H1 (cell line): ENCODE results near the gene COMP. TPM values are rescaled to one million over a fixed set of nuclear protein-coding genes. Genes with fewer than 3 reads are reported as not detected.

Experiments used
- CTCF ChIA-PET: fragments of 300-600 bp; sonication (Branson Sonifier 250); formaldehyde crosslinking; loops from one replicate; lab custom pipeline; 2021; ENCODE audit not compliant: partially characterized antibody; lab: Charles Lee
- POLR2A ChIA-PET: fragments of 300-600 bp; sonication (Branson Sonifier 250); formaldehyde crosslinking; loops from one replicate; lab custom pipeline; 2021; ENCODE audit warnings: inconsistent platforms; ENCODE audit not compliant: partially characterized antibody; lab: Charles Lee
- DNase-seq, 2 experiments: peaks; one replicate each; pipeline versions ENCODE4 v3.0.0 to v3.0.0-alpha.2; 2010 to 2022; ENCODE audit warnings: low spot score in 2 of 2, low read depth in 1 of 2, mixed read lengths in 1 of 2
- FAIRE-seq: peaks from 2 replicates; lab custom pipeline; 2011; peaks lifted over from hg19 to GRCh38; lab: Jason Lieb, UNC
- H2AFZ ChIP-seq: 2 replicates; pipeline ENCODE4 v1.8.1; 2012; ENCODE audit warnings: low read length, inconsistent platforms
- H2AK5ac ChIP-seq: 2 replicates; pipeline ENCODE4 v1.6.1; 2013; ENCODE audit warnings: low read depth, low read length
- H2BK120ac ChIP-seq: replicated peaks from 2 replicates; pipeline ENCODE3; 2013; ENCODE audit warnings: low read depth, low read length, inconsistent platforms
- H2BK12ac ChIP-seq: 2 replicates; pipeline ENCODE4 v1.6.1; 2013; ENCODE audit warnings: low read depth, low read length
- H2BK15ac ChIP-seq: 2 replicates; pipeline ENCODE4 v1.6.1; 2013; ENCODE audit warnings: low read length
- H2BK20ac ChIP-seq: 2 replicates; pipeline ENCODE4 v1.6.1; 2013; ENCODE audit warnings: low read length
- H2BK5ac ChIP-seq: 2 replicates; pipeline ENCODE4 v1.6.1; 2013; ENCODE audit warnings: low read depth, low read length
- H3K14ac ChIP-seq: 2 replicates; pipeline ENCODE4 v1.6.1; 2013; ENCODE audit warnings: inconsistent platforms; ENCODE audit not compliant: insufficient read length
- H3K18ac ChIP-seq: 2 replicates; pipeline ENCODE4 v1.6.1; 2013; ENCODE audit warnings: low read length; ENCODE audit errors: extremely low read depth
- H3K23ac ChIP-seq: 2 replicates; pipeline ENCODE4 v1.6.1; 2013; ENCODE audit warnings: inconsistent platforms; ENCODE audit not compliant: insufficient read length
- H3K23me2 ChIP-seq: 2 replicates; pipeline ENCODE4 v1.6.1; 2013; ENCODE audit warnings: low read depth, low read length
- H3K27ac ChIP-seq: 2 replicates; pipeline ENCODE4 v1.6.1; 2011; ENCODE audit warnings: low read depth, low read length, inconsistent platforms
- H3K27me3 ChIP-seq, 4 experiments: replicated peaks in 1 of 4; 1 replicate in 1 of 4; 2 replicates in 3 of 4; pipeline versions ENCODE4 v1.6.1 to v1.8.1; 2011 to 2013; ENCODE audit warnings: low read length in 3 of 4, mild to moderate bottlenecking in 3 of 4, inconsistent platforms in 2 of 4, mixed read lengths in 2 of 4, moderate library complexity in 1 of 4; ENCODE audit not compliant: control insufficient read depth in 3 of 4, insufficient read depth in 3 of 4; ENCODE audit errors: extremely low read depth in 1 of 4
- H3K36me3 ChIP-seq, 4 experiments: 2 replicates each; pipeline versions ENCODE4 v1.6.1 to v1.8.1; 2011 to 2013; ENCODE audit warnings: mild to moderate bottlenecking in 4 of 4, low read length in 3 of 4, moderate library complexity in 2 of 4, control low read depth in 1 of 4, inconsistent platforms in 1 of 4; ENCODE audit not compliant: insufficient read depth in 4 of 4, control insufficient read depth in 2 of 4
- H3K4ac ChIP-seq: replicated peaks from 2 replicates; pipeline ENCODE3; 2013; ENCODE audit warnings: low read length, low read depth, mixed read lengths, inconsistent platforms; ENCODE audit not compliant: insufficient read length
- H3K4me1 ChIP-seq, 4 experiments: replicated peaks in 1 of 4; 1 replicate in 1 of 4; 2 replicates in 3 of 4; pipeline versions ENCODE4 v1.6.1 to v1.8.1; 2011 to 2013; ENCODE audit warnings: low read length in 3 of 4, inconsistent platforms in 2 of 4, mixed read lengths in 1 of 4; ENCODE audit not compliant: insufficient read depth in 4 of 4, control insufficient read depth in 3 of 4
- H3K4me2 ChIP-seq, 2 experiments: 2 replicates each; pipeline versions ENCODE4 v1.6.1 to v1.8.1; 2011 to 2013; ENCODE audit warnings: low read depth in 2 of 2, low read length in 2 of 2, control low read depth in 1 of 2, inconsistent platforms in 1 of 2, mild to moderate bottlenecking in 1 of 2; ENCODE audit not compliant: insufficient read depth in 1 of 2
- H3K4me3 ChIP-seq, 4 experiments: fragments of 200-600, 300-600 bp in 1 of 4; sonication (generic), shearing (Covaris generic), sonication (Bioruptor Twin) in 1 of 4; 2 replicates each; pipeline versions ENCODE4 v1.5.1 to v1.8.1; 2011 to 2016; ENCODE audit warnings: low read length in 4 of 4, low read depth in 3 of 4, control low read depth in 2 of 4, inconsistent platforms in 2 of 4, mild to moderate bottlenecking in 2 of 4, mixed read lengths in 1 of 4, moderate library complexity in 1 of 4; ENCODE audit not compliant: insufficient read depth in 2 of 4; ENCODE audit errors: extremely low read depth in 1 of 4
- H3K56ac ChIP-seq: replicated peaks from 2 replicates; pipeline ENCODE3; 2013; ENCODE audit warnings: low read depth, mild to moderate bottlenecking, mixed read lengths, low read length, inconsistent platforms; ENCODE audit not compliant: insufficient read length
- H3K79me1 ChIP-seq: 2 replicates; pipeline ENCODE4 v1.6.1; 2013; ENCODE audit warnings: low read depth, low read length, control low read depth
- H3K79me2 ChIP-seq, 2 experiments: 2 replicates each; pipeline versions ENCODE4 v1.6.1 to v1.8.1; 2012 to 2013; ENCODE audit warnings: low read length in 2 of 2, mild to moderate bottlenecking in 2 of 2, inconsistent platforms in 1 of 2; ENCODE audit not compliant: insufficient read depth in 2 of 2, control insufficient read depth in 1 of 2
- H3K9ac ChIP-seq, 4 experiments: replicated peaks in 1 of 4; 1 replicate in 1 of 4; 2 replicates in 3 of 4; pipeline versions ENCODE4 v1.6.1 to v1.8.1; 2011 to 2013; ENCODE audit warnings: low read depth in 3 of 4, low read length in 3 of 4, control low read depth in 2 of 4, mild to moderate bottlenecking in 2 of 4, moderate library complexity in 2 of 4, inconsistent platforms in 1 of 4; ENCODE audit errors: extremely low read depth in 1 of 4
- H3K9me3 ChIP-seq, 2 experiments: 2 replicates each; pipeline versions ENCODE4 v1.6.1 to v1.8.1; 2012 to 2013; ENCODE audit warnings: mild to moderate bottlenecking in 2 of 2, moderate library complexity in 2 of 2, control low read depth in 1 of 2, inconsistent platforms in 1 of 2, low read depth in 1 of 2, low read length in 1 of 2, mixed read lengths in 1 of 2; ENCODE audit not compliant: insufficient read depth in 2 of 2
- H4K20me1 ChIP-seq, 2 experiments: replicated peaks in 1 of 2; 2 replicates each; pipeline versions ENCODE3 to v1.8.1; 2011 to 2013; ENCODE audit warnings: inconsistent platforms in 2 of 2, low read length in 2 of 2, mild to moderate bottlenecking in 1 of 2; ENCODE audit not compliant: insufficient read depth in 2 of 2, control insufficient read depth in 1 of 2
- H4K5ac ChIP-seq: 2 replicates; pipeline ENCODE4 v1.6.1; 2013; ENCODE audit warnings: low read length, low read depth, mixed read lengths, inconsistent platforms; ENCODE audit not compliant: insufficient read length
- H4K8ac ChIP-seq: 2 replicates; pipeline ENCODE4 v1.8.0; 2013; ENCODE audit warnings: mild to moderate bottlenecking, moderate library complexity, low read length, inconsistent platforms; ENCODE audit not compliant: insufficient read depth; ENCODE audit errors: extremely low read depth
- H4K91ac ChIP-seq: replicated peaks from 2 replicates; pipeline ENCODE3; 2013; ENCODE audit warnings: low read length, mixed read lengths, inconsistent platforms; ENCODE audit not compliant: insufficient read length
- BRCA1 ChIP-seq: IDR thresholded peaks from 2 replicates; pipeline ENCODE4 v1.6.1; 2012; ENCODE audit warnings: low read depth, low read length, improper control_type of control experiment
- EP300 ChIP-seq, 2 experiments: IDR thresholded peaks; 1 replicate in 1 of 2; 2 replicates in 1 of 2; pipeline ENCODE4 v1.6.1; 2011 to 2012; ENCODE audit warnings: low read depth in 2 of 2, low read length in 2 of 2, mild to moderate bottlenecking in 2 of 2, borderline replicate concordance in 1 of 2, inconsistent platforms in 1 of 2, moderate library complexity in 1 of 2
- GABPA ChIP-seq: IDR thresholded peaks from 2 replicates; pipeline ENCODE4 v1.6.1; 2011; ENCODE audit warnings: mild to moderate bottlenecking, low read length, moderate library complexity, borderline replicate concordance; ENCODE audit not compliant: insufficient read depth
- HDAC2 ChIP-seq, 2 experiments: fragments of 300-600 bp in 1 of 2; sonication (generic) in 1 of 2; IDR thresholded peaks; 2 replicates each; pipeline ENCODE4 v1.6.1; 2011 to 2012; ENCODE audit warnings: low read depth in 2 of 2, low read length in 2 of 2, mild to moderate bottlenecking in 2 of 2, moderate library complexity in 2 of 2, borderline replicate concordance in 1 of 2, inconsistent platforms in 1 of 2
- KDM5A ChIP-seq: fragments of 200-600 bp; IDR thresholded peaks from 2 replicates; pipeline ENCODE4 v1.7.1; 2012; ENCODE audit warnings: mild to moderate bottlenecking, low read length, inconsistent platforms, mixed read lengths
- NRF1 ChIP-seq: IDR thresholded peaks from 2 replicates; pipeline ENCODE4 v1.6.1; 2011; ENCODE audit warnings: mild to moderate bottlenecking, low read depth, low read length, improper control_type of control experiment
- SRF ChIP-seq: IDR thresholded peaks from 2 replicates; pipeline ENCODE4 v1.6.1; 2011; ENCODE audit warnings: mild to moderate bottlenecking, low read depth, low read length, moderate library complexity
- WGBS, 2 experiments: shearing (Covaris generic) in 1 of 2; methylation state at CpG; one replicate each; pipeline versions ENCODE4 v1.1.6 to v1.1.7; 2013 to 2015; ENCODE audit warnings: low lambda C conversion rate in 2 of 2, mixed read lengths in 2 of 2, inconsistent platforms in 1 of 2, low coverage in 1 of 2, missing lambda C conversion rate in 1 of 2; ENCODE audit not compliant: insufficient replicate concordance in 2 of 2, insufficient coverage in 1 of 2, insufficient read length in 1 of 2; ENCODE audit errors: extremely low coverage in 1 of 2, missing lambda C conversion rate in 1 of 2; 5-methylcytosine and 5-hydroxymethylcytosine counted together
- polyA plus RNA-seq, 7 experiments: library from polyadenylated mRNA; depleted of rRNA in 3 of 7; stranded (reverse) in 5 of 7; unstranded in 2 of 7; fragments of >200 nt in 5 of 7; fragments of 200-250 nt in 2 of 7; gene quantifications; 1 replicate in 5 of 7; 2 replicates in 1 of 7; 4 replicates in 1 of 7; pipeline versions ENCODE4 v1.2.1 to v1.2.3, GENCODE V29; 2011 to 2013; ENCODE audit warnings: missing spikeins in 2 of 7, mixed read lengths in 2 of 7
- total RNA-seq: library from RNA; stranded (reverse); fragmentation: NEBNext Ultra II Directional; extraction: Animal tissue kit (Norgen Biotek cat#: 25700); gene quantifications from 2 replicates; pipeline ENCODE4 v1.2.1, GENCODE V29; 2021

Gene COMP
- total and polyA plus RNA-seq, 2 of the 8 experiments (the other 6 are each of a cell fraction or from before 2014, with no cell fraction given): 0.17 TPM

DNA sequence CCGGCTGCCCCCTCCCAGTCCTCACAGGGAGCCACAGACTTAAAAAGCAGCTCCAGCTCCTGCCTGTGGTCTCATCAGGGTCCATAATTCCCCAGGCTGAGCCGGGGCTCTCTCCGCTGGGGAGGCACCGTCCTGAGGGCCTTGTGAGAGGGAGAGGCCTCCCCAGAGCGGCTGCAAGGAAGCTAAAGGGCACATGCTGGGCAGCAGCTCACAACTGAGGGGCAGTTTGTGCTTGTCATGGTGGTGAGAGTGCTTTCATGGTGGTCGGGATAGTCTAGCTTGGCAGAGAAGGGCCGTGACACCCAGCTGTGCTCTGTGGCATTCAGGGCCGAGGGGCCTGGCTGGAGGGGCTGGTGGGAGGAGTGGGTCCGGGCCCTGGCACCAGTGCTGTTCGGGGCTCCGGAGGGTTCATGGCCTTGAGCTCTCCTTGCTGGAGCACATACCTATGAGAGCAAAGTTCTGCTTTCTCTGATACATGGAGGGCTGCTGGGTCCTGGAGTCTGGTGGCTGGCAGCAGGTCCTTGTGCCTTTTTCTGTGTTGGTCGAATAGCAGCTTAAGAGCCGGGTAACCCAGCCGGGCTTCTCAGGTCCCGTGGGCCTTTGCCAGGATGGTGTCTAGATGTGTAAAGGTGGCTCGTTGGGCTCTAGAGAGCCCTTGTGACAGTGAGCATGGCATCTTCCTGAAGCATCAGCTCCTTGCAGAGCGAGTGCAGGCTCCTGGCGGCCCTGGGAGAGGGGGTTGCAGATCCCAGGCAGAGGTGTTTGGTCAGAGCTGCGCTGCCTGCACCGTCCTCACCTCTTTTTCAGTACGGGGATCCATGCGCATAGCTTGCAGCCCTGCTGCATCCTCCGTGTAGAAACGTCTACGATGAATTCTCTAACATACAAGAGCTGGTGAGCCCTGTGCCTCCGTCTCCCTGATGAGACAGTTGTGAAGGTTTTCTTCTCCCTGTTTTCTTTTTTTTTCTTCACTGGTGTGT lies 49.5 kb upstream of the COMP start:
- FAIRE-seq: no peak
- Histone ChIP-seq H4K8ac (peak overlapping the region; percentile 53; the same call in 1 of the 2 replicates), H4K5ac (no peak overlapping the region), H3K4me1 (peaks cover 0 to 14% (median 9%) of the 10 kb centered on the region in 4 experiments; a peak in 6 of 7 replicates), H2BK12ac (no peak overlapping the region), H2BK20ac (no peak overlapping the region), H4K91ac (no peak overlapping the region), H3K4me3 (no peak overlapping the region), H3K36me3 (peaks cover 0 to 8% (median 6%) of the 10 kb centered on the region in 4 experiments; a peak in 4 of 8 replicates), H3K9me3 (no peaks in the 10 kb centered on the region), H3K9ac (no peak overlapping the region), H3K14ac (no peak overlapping the region), H3K79me1 (peaks cover 48% of the 10 kb centered on the region), H3K18ac (no peak overlapping the region; the same call in 1 of the 2 replicates), H3K27ac (no peak overlapping the region), H3K23me2 (no peaks in the 10 kb centered on the region; the same call in 1 of the 2 replicates), H4K20me1 (peaks cover 59 to 63% of the 10 kb centered on the region in 2 experiments), H2AK5ac (no peak overlapping the region), H3K27me3 (no peaks in the 10 kb centered on the region), H3K56ac (no peak overlapping the region), H3K4ac (no peak overlapping the region), H2AFZ (no peak overlapping the region), H3K23ac (no peak overlapping the region), H2BK5ac (no peak overlapping the region), H3K79me2 (peaks cover 28 to 97% of the 10 kb centered on the region in 2 experiments), H2BK120ac (no peak overlapping the region), H3K4me2 (no peak overlapping the region; a peak in 1 of 4 replicates), H2BK15ac (no peak overlapping the region)
- WGBS, 2 experiments: 88% methylated on average over 26 of the region's 26 CpGs; no CpG with 5 or more reads in 1 of the 2 experiments
- ChIA-PET POLR2A (interaction anchor here (0.8 to 3.1 kb wide), 4 partner anchors 8 to 42 kb away, joined by 3 to 18 read pairs (median 4); partner anchors contain the start of gene UPF1), CTCF (interaction anchor here (0.7 to 19.5 kb wide), 15 partner anchors 8 to 512 kb away, joined by 3 to 247 read pairs (median 4); partner anchors contain the start of gene UPF1)
- DNase-seq: no peak
- TF ChIP-seq KDM5A: no peak
- TF ChIP-seq EP300 (IDR thresholded peaks at IDR 0.05; ENCODE audit: borderline replicate concordance in 1 of 2, low read depth in 2 of 2, low read length in 2 of 2): no peak
- TF ChIP-seq SRF: no peak
- TF ChIP-seq BRCA1: no peak
- TF ChIP-seq HDAC2 (IDR thresholded peaks at IDR 0.05; ENCODE audit: borderline replicate concordance in 1 of 2, low read depth in 2 of 2, low read length in 2 of 2): no peak
- no peak for TF ChIP-seq NRF1
- TF ChIP-seq GABPA: no peak
